ENCODE results near the gene NR1H2.

DNA sequence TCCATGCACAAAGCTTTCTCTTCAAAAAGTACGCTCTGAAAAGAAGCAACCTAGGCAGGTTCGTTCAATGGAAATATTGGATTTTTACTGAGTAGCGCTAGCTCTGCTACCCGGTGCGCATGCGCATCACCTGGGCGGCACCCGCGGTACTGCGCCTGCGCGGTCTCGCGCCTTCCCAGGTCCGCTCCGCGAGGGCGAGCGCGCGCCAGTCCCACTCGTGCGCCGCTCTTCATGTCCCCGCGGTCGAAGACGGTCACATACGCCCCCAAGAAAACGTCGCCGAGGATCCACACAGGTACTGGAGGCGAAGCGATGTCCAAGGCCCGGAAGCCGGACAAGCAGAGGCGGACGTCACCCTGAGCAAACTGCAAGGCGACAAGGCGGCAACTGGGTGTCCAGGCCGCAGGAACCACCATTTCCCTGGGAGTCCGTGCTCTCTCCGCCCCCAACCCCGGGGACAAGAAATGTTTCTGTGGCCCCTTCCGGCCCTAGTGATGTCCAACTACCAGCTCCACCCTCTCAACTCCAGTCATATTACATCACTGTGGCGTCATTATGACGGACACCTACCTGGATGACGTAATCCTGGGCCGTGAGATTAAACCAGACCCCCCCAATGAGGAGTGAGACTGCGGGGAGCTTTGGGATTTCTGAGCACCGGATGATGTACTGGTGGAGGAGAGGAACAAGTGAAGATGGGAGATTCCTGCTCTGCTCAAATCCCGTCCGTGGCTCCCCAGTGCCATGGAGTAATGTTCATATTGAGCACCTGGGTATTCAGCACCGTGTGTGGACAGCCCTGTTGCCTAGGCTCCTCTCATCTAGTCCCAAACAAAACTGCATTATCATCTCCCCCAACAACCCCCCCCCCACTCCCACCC lies 42.3 kb upstream of the NR1H2 start:
- TF ChIP-seq CTCF (IDR thresholded peaks at IDR 0.05; ENCODE audit: insufficient read depth, low read length) (no peak), REST (IDR thresholded peaks at IDR 0.05; ENCODE audit: insufficient replicate concordance, low read depth) (no peak), GABPA (IDR thresholded peaks at IDR 0.05; ENCODE audit: low read depth) (no peak), POLR2AphosphoS5 (IDR thresholded peaks at IDR 0.05; ENCODE audit: low read depth) (no peak), SPI1 (IDR thresholded peaks at IDR 0.05; ENCODE audit: borderline replicate concordance, low read depth) (no peak)

Measured in HL-60 (cell line).